ENCODE measurements around the gene ATP23.

DNA sequence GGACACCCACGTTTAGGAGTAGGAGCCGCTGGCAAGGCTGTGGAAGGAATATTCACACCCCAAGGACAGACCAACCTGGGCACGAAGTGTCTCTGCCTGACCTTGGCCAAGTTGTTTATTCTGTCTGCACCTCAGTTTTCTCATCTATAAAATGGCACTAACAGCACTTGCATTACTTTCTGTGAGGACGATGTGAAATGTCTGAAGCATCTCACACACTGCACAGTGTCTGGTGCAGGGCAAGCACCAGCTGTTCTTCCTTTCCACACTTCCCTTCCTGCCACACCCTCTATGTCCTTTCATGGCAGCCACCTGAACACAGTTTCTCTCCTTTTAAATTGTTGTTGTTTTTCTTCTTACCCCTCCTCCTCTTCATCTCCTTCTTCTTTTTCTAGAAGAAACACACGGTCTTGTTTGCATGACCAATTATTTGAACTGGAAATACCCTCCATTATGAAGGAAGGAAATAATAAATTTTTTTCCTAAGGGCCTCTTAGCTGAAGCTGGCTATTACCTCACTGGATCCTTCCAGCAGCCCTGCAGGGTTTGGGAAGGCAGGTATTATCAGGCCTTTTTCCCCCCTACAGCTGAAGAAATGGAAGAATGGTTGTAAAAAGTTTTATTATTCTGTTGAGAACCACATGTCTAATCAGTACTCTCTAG is 42.9 kb upstream of the ATP23 start:
- TF ChIP-seq GATA2 (IDR thresholded peaks at IDR 0.05; ENCODE audit: low read depth, low read length) (no peak), GATA3 (IDR thresholded peaks at IDR 0.05; ENCODE audit: low read depth, low read length) (no peak)

Data from SH-SY5Y (cell line).